ENCODE data around the gene LRFN4. TPM values are rescaled to one million over a fixed set of nuclear protein-coding genes. Genes with fewer than 3 reads are reported as not detected.
A peak's percentile ranks its signal among the peaks of the same experiment; 100 is the strongest.

Gene LRFN4
- total RNA-seq, 1 experiment from 2014 or later: 64.1 TPM

GRCh38 chr11:66857927-66858185 is 992 bp downstream of the LRFN4 start:
- DNase-seq (ENCODE audit: low read depth in 1 of 2, low spot score in 2 of 2): no peak
- Histone ChIP-seq H3K4me3 (peak overlapping the region; percentile 87), H3K9me3 (replicated peaks) (peaks cover 2% of the 10 kb centered on the region; the same call in 1 of the 2 replicates), H3K27ac (no peak overlapping the region), H3K4me1 (replicated peaks) (peaks cover 19% of the 10 kb centered on the region), H3K36me3 (peaks cover 59% of the 10 kb centered on the region), H3K27me3 (replicated peaks) (no peaks in the 10 kb centered on the region)

GRCh38 chr11:66858186-66858938 is 1.5 kb downstream of the LRFN4 start:
- Histone ChIP-seq H3K36me3 (peaks cover 64% of the 10 kb centered on the region), H3K27me3 (replicated peaks) (no peaks in the 10 kb centered on the region), H3K4me1 (replicated peaks) (peaks cover 19% of the 10 kb centered on the region), H3K4me3 (peak overlapping the region; percentile 87), H3K9me3 (replicated peaks) (peaks cover 2% of the 10 kb centered on the region; the same call in 1 of the 2 replicates), H3K27ac (no peak overlapping the region)
- no peak for DNase-seq (ENCODE audit: low read depth in 1 of 2, low spot score in 2 of 2)

GRCh38 chr11:66858939-66859685 is 2.2 kb downstream of the LRFN4 start:
- Histone ChIP-seq H3K36me3 (peaks cover 65% of the 10 kb centered on the region), H3K27me3 (replicated peaks) (no peaks in the 10 kb centered on the region)
- DNase-seq (ENCODE audit: low read depth in 1 of 2, low spot score in 2 of 2): no peak

GRCh38 chr11:66859686-66860448 is 3.0 kb downstream of the LRFN4 start:
- peaks cover 19% of the 10 kb centered on the region for H3K4me1 ChIP-seq (replicated peaks)
- peaks cover 2% of the 10 kb centered on the region; the same call in 1 of the 2 replicates for H3K9me3 ChIP-seq (replicated peaks)
- H3K27ac ChIP-seq: no peak overlapping the region
- peaks cover 65% of the 10 kb centered on the region for H3K36me3 ChIP-seq
- H3K4me3 ChIP-seq: no peak overlapping the region
- DNase-seq (ENCODE audit: low read depth in 1 of 2, low spot score in 2 of 2): no peak
- no peaks in the 10 kb centered on the region for H3K27me3 ChIP-seq (replicated peaks)

More at GRCh38 chr11:66858939-66859685, 2.2 kb downstream of the LRFN4 start:
- H3K4me3 ChIP-seq: no peak overlapping the region
- H3K4me1 ChIP-seq (replicated peaks): peaks cover 19% of the 10 kb centered on the region
- peaks cover 2% of the 10 kb centered on the region; the same call in 1 of the 2 replicates for H3K9me3 ChIP-seq (replicated peaks)
- no peak overlapping the region for H3K27ac ChIP-seq

GRCh38 chr11:66860449-66860831 is 3.6 kb downstream of the LRFN4 start:
- peaks cover 16% of the 10 kb centered on the region for H3K4me1 ChIP-seq (replicated peaks)
- no peak for DNase-seq (ENCODE audit: low read depth in 1 of 2, low spot score in 2 of 2)
- H3K27ac ChIP-seq: no peak overlapping the region
- H3K9me3 ChIP-seq (replicated peaks): peaks cover 2% of the 10 kb centered on the region; the same call in 1 of the 2 replicates
- H3K4me3 ChIP-seq: no peak overlapping the region
- peaks cover 66% of the 10 kb centered on the region for H3K36me3 ChIP-seq
- no peaks in the 10 kb centered on the region for H3K27me3 ChIP-seq (replicated peaks)

GRCh38 chr11:66861038-66861773 is 4.3 kb downstream of the LRFN4 start:
- no peak for DNase-seq (ENCODE audit: low read depth in 1 of 2, low spot score in 2 of 2)
- Histone ChIP-seq H3K36me3 (peaks cover 72% of the 10 kb centered on the region), H3K27ac (no peak overlapping the region), H3K4me1 (replicated peaks) (peaks cover 10% of the 10 kb centered on the region), H3K27me3 (replicated peaks) (no peaks in the 10 kb centered on the region), H3K9me3 (replicated peaks) (peaks cover 2% of the 10 kb centered on the region; the same call in 1 of the 2 replicates), H3K4me3 (no peak overlapping the region)

- no peak for DNase-seq (ENCODE audit: low read depth in 1 of 2, low spot score in 2 of 2)
- no peaks in the 10 kb centered on the region for H3K9me3 ChIP-seq (replicated peaks)
- peaks cover 66% of the 10 kb centered on the region for H3K36me3 ChIP-seq
- no peak overlapping the region for H3K4me3 ChIP-seq
- peaks cover 7% of the 10 kb centered on the region for H3K4me1 ChIP-seq (replicated peaks)
- no peaks in the 10 kb centered on the region for H3K27me3 ChIP-seq (replicated peaks)
- H3K27ac ChIP-seq: no peak overlapping the region
Observed at GRCh38 chr11:66861774-66862558, 5.1 kb downstream of the LRFN4 start.

GRCh38 chr11:66862559-66863037 is 5.7 kb downstream of the LRFN4 start:
- Histone ChIP-seq H3K36me3 (peaks cover 63% of the 10 kb centered on the region), H3K4me3 (no peak overlapping the region), H3K9me3 (replicated peaks) (no peaks in the 10 kb centered on the region), H3K4me1 (replicated peaks) (peaks cover 4% of the 10 kb centered on the region), H3K27me3 (replicated peaks) (no peaks in the 10 kb centered on the region), H3K27ac (no peak overlapping the region)
- DNase-seq (ENCODE audit: low read depth in 1 of 2, low spot score in 2 of 2): no peak

- no peak overlapping the region for H3K27ac ChIP-seq
Observed at GRCh38 chr11:66863428-66864125, 6.7 kb downstream of the LRFN4 start.

GRCh38 chr11:66864172-66864901 is 7.5 kb downstream of the LRFN4 start:
- Histone ChIP-seq H3K27me3 (replicated peaks) (no peaks in the 10 kb centered on the region), H3K9me3 (replicated peaks) (no peaks in the 10 kb centered on the region), H3K27ac (no peak overlapping the region), H3K4me1 (replicated peaks) (no peaks in the 10 kb centered on the region), H3K36me3 (peaks cover 49% of the 10 kb centered on the region), H3K4me3 (no peak overlapping the region)
- DNase-seq (ENCODE audit: low read depth in 1 of 2, low spot score in 2 of 2): no peak

More at GRCh38 chr11:66863428-66864125, 6.7 kb downstream of the LRFN4 start:
- H3K4me1 ChIP-seq (replicated peaks): no peaks in the 10 kb centered on the region
- no peaks in the 10 kb centered on the region for H3K27me3 ChIP-seq (replicated peaks)
- H3K9me3 ChIP-seq (replicated peaks): no peaks in the 10 kb centered on the region
- peaks cover 53% of the 10 kb centered on the region for H3K36me3 ChIP-seq
- H3K4me3 ChIP-seq: no peak overlapping the region
- DNase-seq (ENCODE audit: low read depth in 1 of 2, low spot score in 2 of 2): no peak

GRCh38 chr11:66864924-66865697 is 8.2 kb downstream of the LRFN4 start:
- Histone ChIP-seq H3K9me3 (replicated peaks) (no peaks in the 10 kb centered on the region), H3K27ac (no peak overlapping the region), H3K4me3 (no peak overlapping the region), H3K4me1 (replicated peaks) (no peaks in the 10 kb centered on the region), H3K36me3 (peaks cover 47% of the 10 kb centered on the region), H3K27me3 (replicated peaks) (no peaks in the 10 kb centered on the region)
- DNase-seq (ENCODE audit: low read depth in 1 of 2, low spot score in 2 of 2): no peak
